ENCODE results near the gene KIAA0825.

GRCh38 chr5:94288937-94289336 lies 329.5 kb downstream of the KIAA0825 start:
- TF ChIP-seq, protein P1, sequence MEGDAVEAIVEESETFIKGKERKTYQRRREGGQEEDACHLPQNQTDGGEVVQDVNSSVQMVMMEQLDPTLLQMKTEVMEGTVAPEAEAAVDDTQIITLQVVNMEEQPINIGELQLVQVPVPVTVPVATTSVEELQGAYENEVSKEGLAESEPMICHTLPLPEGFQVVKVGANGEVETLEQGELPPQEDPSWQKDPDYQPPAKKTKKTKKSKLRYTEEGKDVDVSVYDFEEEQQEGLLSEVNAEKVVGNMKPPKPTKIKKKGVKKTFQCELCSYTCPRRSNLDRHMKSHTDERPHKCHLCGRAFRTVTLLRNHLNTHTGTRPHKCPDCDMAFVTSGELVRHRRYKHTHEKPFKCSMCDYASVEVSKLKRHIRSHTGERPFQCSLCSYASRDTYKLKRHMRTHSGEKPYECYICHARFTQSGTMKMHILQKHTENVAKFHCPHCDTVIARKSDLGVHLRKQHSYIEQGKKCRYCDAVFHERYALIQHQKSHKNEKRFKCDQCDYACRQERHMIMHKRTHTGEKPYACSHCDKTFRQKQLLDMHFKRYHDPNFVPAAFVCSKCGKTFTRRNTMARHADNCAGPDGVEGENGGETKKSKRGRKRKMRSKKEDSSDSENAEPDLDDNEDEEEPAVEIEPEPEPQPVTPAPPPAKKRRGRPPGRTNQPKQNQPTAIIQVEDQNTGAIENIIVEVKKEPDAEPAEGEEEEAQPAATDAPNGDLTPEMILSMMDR (IDR thresholded peaks at IDR 0.05 in 4 of 5, conservative IDR thresholded peaks at IDR 0.05 in 1 of 5): no peak
- no peak for TF ChIP-seq POLR2A (IDR thresholded peaks at IDR 0.05)
